H1 (cell line): ENCODE results near the gene PRRT1. TPM values are rescaled to one million over a fixed set of nuclear protein-coding genes. Genes with fewer than 3 reads are reported as not detected.

Experiments
- CTCF ChIA-PET: fragments of 300-600 bp; sonication (Branson Sonifier 250); formaldehyde crosslinking; loops from one replicate; lab custom pipeline; 2021; ENCODE audit not compliant: partially characterized antibody; lab: Charles Lee
- POLR2A ChIA-PET: fragments of 300-600 bp; sonication (Branson Sonifier 250); formaldehyde crosslinking; loops from one replicate; lab custom pipeline; 2021; ENCODE audit warnings: inconsistent platforms; ENCODE audit not compliant: partially characterized antibody; lab: Charles Lee
- DNase-seq, 2 experiments: peaks; one replicate each; pipeline versions ENCODE4 v3.0.0 to v3.0.0-alpha.2; 2010 to 2022; ENCODE audit warnings: low spot score in 2 of 2, low read depth in 1 of 2, mixed read lengths in 1 of 2
- FAIRE-seq: peaks from 2 replicates; lab custom pipeline; 2011; peaks lifted over from hg19 to GRCh38; lab: Jason Lieb, UNC
- H2AFZ ChIP-seq: 2 replicates; pipeline ENCODE4 v1.8.1; 2012; ENCODE audit warnings: low read length, inconsistent platforms
- H2AK5ac ChIP-seq: 2 replicates; pipeline ENCODE4 v1.6.1; 2013; ENCODE audit warnings: low read depth, low read length
- H2BK120ac ChIP-seq: replicated peaks from 2 replicates; pipeline ENCODE3; 2013; ENCODE audit warnings: low read depth, low read length, inconsistent platforms
- H2BK12ac ChIP-seq: 2 replicates; pipeline ENCODE4 v1.6.1; 2013; ENCODE audit warnings: low read depth, low read length
- H2BK15ac ChIP-seq: 2 replicates; pipeline ENCODE4 v1.6.1; 2013; ENCODE audit warnings: low read length
- H2BK20ac ChIP-seq: 2 replicates; pipeline ENCODE4 v1.6.1; 2013; ENCODE audit warnings: low read length
- H2BK5ac ChIP-seq: 2 replicates; pipeline ENCODE4 v1.6.1; 2013; ENCODE audit warnings: low read depth, low read length
- H3K14ac ChIP-seq: 2 replicates; pipeline ENCODE4 v1.6.1; 2013; ENCODE audit warnings: inconsistent platforms; ENCODE audit not compliant: insufficient read length
- H3K18ac ChIP-seq: 2 replicates; pipeline ENCODE4 v1.6.1; 2013; ENCODE audit warnings: low read length; ENCODE audit errors: extremely low read depth
- H3K23ac ChIP-seq: 2 replicates; pipeline ENCODE4 v1.6.1; 2013; ENCODE audit warnings: inconsistent platforms; ENCODE audit not compliant: insufficient read length
- H3K23me2 ChIP-seq: 2 replicates; pipeline ENCODE4 v1.6.1; 2013; ENCODE audit warnings: low read depth, low read length
- H3K27ac ChIP-seq: 2 replicates; pipeline ENCODE4 v1.6.1; 2011; ENCODE audit warnings: low read depth, low read length, inconsistent platforms
- H3K27me3 ChIP-seq, 4 experiments: replicated peaks in 1 of 4; 1 replicate in 1 of 4; 2 replicates in 3 of 4; pipeline versions ENCODE4 v1.6.1 to v1.8.1; 2011 to 2013; ENCODE audit warnings: low read length in 3 of 4, mild to moderate bottlenecking in 3 of 4, inconsistent platforms in 2 of 4, mixed read lengths in 2 of 4, moderate library complexity in 1 of 4; ENCODE audit not compliant: control insufficient read depth in 3 of 4, insufficient read depth in 3 of 4; ENCODE audit errors: extremely low read depth in 1 of 4
- H3K36me3 ChIP-seq, 4 experiments: 2 replicates each; pipeline versions ENCODE4 v1.6.1 to v1.8.1; 2011 to 2013; ENCODE audit warnings: mild to moderate bottlenecking in 4 of 4, low read length in 3 of 4, moderate library complexity in 2 of 4, control low read depth in 1 of 4, inconsistent platforms in 1 of 4; ENCODE audit not compliant: insufficient read depth in 4 of 4, control insufficient read depth in 2 of 4
- H3K4ac ChIP-seq: replicated peaks from 2 replicates; pipeline ENCODE3; 2013; ENCODE audit warnings: low read length, low read depth, mixed read lengths, inconsistent platforms; ENCODE audit not compliant: insufficient read length
- H3K4me1 ChIP-seq, 4 experiments: replicated peaks in 1 of 4; 1 replicate in 1 of 4; 2 replicates in 3 of 4; pipeline versions ENCODE4 v1.6.1 to v1.8.1; 2011 to 2013; ENCODE audit warnings: low read length in 3 of 4, inconsistent platforms in 2 of 4, mixed read lengths in 1 of 4; ENCODE audit not compliant: insufficient read depth in 4 of 4, control insufficient read depth in 3 of 4
- H3K4me2 ChIP-seq, 2 experiments: 2 replicates each; pipeline versions ENCODE4 v1.6.1 to v1.8.1; 2011 to 2013; ENCODE audit warnings: low read depth in 2 of 2, low read length in 2 of 2, control low read depth in 1 of 2, inconsistent platforms in 1 of 2, mild to moderate bottlenecking in 1 of 2; ENCODE audit not compliant: insufficient read depth in 1 of 2
- H3K4me3 ChIP-seq, 4 experiments: fragments of 200-600, 300-600 bp in 1 of 4; sonication (generic), shearing (Covaris generic), sonication (Bioruptor Twin) in 1 of 4; 2 replicates each; pipeline versions ENCODE4 v1.5.1 to v1.8.1; 2011 to 2016; ENCODE audit warnings: low read length in 4 of 4, low read depth in 3 of 4, control low read depth in 2 of 4, inconsistent platforms in 2 of 4, mild to moderate bottlenecking in 2 of 4, mixed read lengths in 1 of 4, moderate library complexity in 1 of 4; ENCODE audit not compliant: insufficient read depth in 2 of 4; ENCODE audit errors: extremely low read depth in 1 of 4
- H3K56ac ChIP-seq: replicated peaks from 2 replicates; pipeline ENCODE3; 2013; ENCODE audit warnings: low read depth, mild to moderate bottlenecking, mixed read lengths, low read length, inconsistent platforms; ENCODE audit not compliant: insufficient read length
- H3K79me1 ChIP-seq: 2 replicates; pipeline ENCODE4 v1.6.1; 2013; ENCODE audit warnings: low read depth, low read length, control low read depth
- H3K79me2 ChIP-seq, 2 experiments: 2 replicates each; pipeline versions ENCODE4 v1.6.1 to v1.8.1; 2012 to 2013; ENCODE audit warnings: low read length in 2 of 2, mild to moderate bottlenecking in 2 of 2, inconsistent platforms in 1 of 2; ENCODE audit not compliant: insufficient read depth in 2 of 2, control insufficient read depth in 1 of 2
- H3K9ac ChIP-seq, 4 experiments: replicated peaks in 1 of 4; 1 replicate in 1 of 4; 2 replicates in 3 of 4; pipeline versions ENCODE4 v1.6.1 to v1.8.1; 2011 to 2013; ENCODE audit warnings: low read depth in 3 of 4, low read length in 3 of 4, control low read depth in 2 of 4, mild to moderate bottlenecking in 2 of 4, moderate library complexity in 2 of 4, inconsistent platforms in 1 of 4; ENCODE audit errors: extremely low read depth in 1 of 4
- H3K9me3 ChIP-seq, 2 experiments: 2 replicates each; pipeline versions ENCODE4 v1.6.1 to v1.8.1; 2012 to 2013; ENCODE audit warnings: mild to moderate bottlenecking in 2 of 2, moderate library complexity in 2 of 2, control low read depth in 1 of 2, inconsistent platforms in 1 of 2, low read depth in 1 of 2, low read length in 1 of 2, mixed read lengths in 1 of 2; ENCODE audit not compliant: insufficient read depth in 2 of 2
- H4K20me1 ChIP-seq, 2 experiments: replicated peaks in 1 of 2; 2 replicates each; pipeline versions ENCODE3 to v1.8.1; 2011 to 2013; ENCODE audit warnings: inconsistent platforms in 2 of 2, low read length in 2 of 2, mild to moderate bottlenecking in 1 of 2; ENCODE audit not compliant: insufficient read depth in 2 of 2, control insufficient read depth in 1 of 2
- H4K5ac ChIP-seq: 2 replicates; pipeline ENCODE4 v1.6.1; 2013; ENCODE audit warnings: low read length, low read depth, mixed read lengths, inconsistent platforms; ENCODE audit not compliant: insufficient read length
- H4K8ac ChIP-seq: 2 replicates; pipeline ENCODE4 v1.8.0; 2013; ENCODE audit warnings: mild to moderate bottlenecking, moderate library complexity, low read length, inconsistent platforms; ENCODE audit not compliant: insufficient read depth; ENCODE audit errors: extremely low read depth
- H4K91ac ChIP-seq: replicated peaks from 2 replicates; pipeline ENCODE3; 2013; ENCODE audit warnings: low read length, mixed read lengths, inconsistent platforms; ENCODE audit not compliant: insufficient read length
- BACH1 ChIP-seq: IDR thresholded peaks from 2 replicates; pipeline ENCODE4 v1.6.1; 2012; ENCODE audit warnings: low read length, improper control_type of control experiment
- CEBPB ChIP-seq: IDR thresholded peaks from 2 replicates; pipeline ENCODE4 v1.6.1; 2012; ENCODE audit warnings: low read depth, low read length
- EGR1 ChIP-seq: IDR thresholded peaks from 2 replicates; pipeline ENCODE4 v1.6.1; 2011; ENCODE audit warnings: low read depth, low read length, borderline replicate concordance
- HDAC2 ChIP-seq, 2 experiments: fragments of 300-600 bp in 1 of 2; sonication (generic) in 1 of 2; IDR thresholded peaks; 2 replicates each; pipeline ENCODE4 v1.6.1; 2011 to 2012; ENCODE audit warnings: low read depth in 2 of 2, low read length in 2 of 2, mild to moderate bottlenecking in 2 of 2, moderate library complexity in 2 of 2, borderline replicate concordance in 1 of 2, inconsistent platforms in 1 of 2
- HDAC6 ChIP-seq: IDR thresholded peaks from one replicate; pipeline ENCODE4 v1.7.1; 2012; ENCODE audit warnings: low read depth, mild to moderate bottlenecking, inconsistent platforms, low read length, moderate library complexity
- POLR2AphosphoS5 ChIP-seq: IDR thresholded peaks from 2 replicates; pipeline ENCODE4 v1.6.1; 2011; ENCODE audit warnings: low read depth, low read length
- SAP30 ChIP-seq: fragments of 300-600 bp; sonication (generic); IDR thresholded peaks from 2 replicates; pipeline ENCODE4 v1.7.1; 2012; ENCODE audit warnings: low read length, moderate library complexity, mild to moderate bottlenecking, inconsistent platforms; ENCODE audit not compliant: insufficient read depth, insufficient replicate concordance
- SP4 ChIP-seq: IDR thresholded peaks from 2 replicates; pipeline ENCODE4 v1.6.1; 2012; ENCODE audit warnings: low read length, inconsistent platforms
- TAF7 ChIP-seq: optimal IDR thresholded peaks from 2 replicates; pipeline ENCODE3; 2011; ENCODE audit warnings: low read depth, mild to moderate bottlenecking, inconsistent platforms, low read length, moderate library complexity, borderline replicate concordance
- WGBS, 2 experiments: shearing (Covaris generic) in 1 of 2; methylation state at CpG; one replicate each; pipeline versions ENCODE4 v1.1.6 to v1.1.7; 2013 to 2015; ENCODE audit warnings: low lambda C conversion rate in 2 of 2, mixed read lengths in 2 of 2, inconsistent platforms in 1 of 2, low coverage in 1 of 2, missing lambda C conversion rate in 1 of 2; ENCODE audit not compliant: insufficient replicate concordance in 2 of 2, insufficient coverage in 1 of 2, insufficient read length in 1 of 2; ENCODE audit errors: extremely low coverage in 1 of 2, missing lambda C conversion rate in 1 of 2; 5-methylcytosine and 5-hydroxymethylcytosine counted together
- polyA plus RNA-seq, 7 experiments: library from polyadenylated mRNA; depleted of rRNA in 3 of 7; stranded (reverse) in 5 of 7; unstranded in 2 of 7; fragments of >200 nt in 5 of 7; fragments of 200-250 nt in 2 of 7; gene quantifications; 1 replicate in 5 of 7; 2 replicates in 1 of 7; 4 replicates in 1 of 7; pipeline versions ENCODE4 v1.2.1 to v1.2.3, GENCODE V29; 2011 to 2013; ENCODE audit warnings: missing spikeins in 2 of 7, mixed read lengths in 2 of 7
- total RNA-seq: library from RNA; stranded (reverse); fragmentation: NEBNext Ultra II Directional; extraction: Animal tissue kit (Norgen Biotek cat#: 25700); gene quantifications from 2 replicates; pipeline ENCODE4 v1.2.1, GENCODE V29; 2021
- TF ChIP-seq, protein P1 (sequence below): IDR thresholded peaks from 2 replicates; pipeline ENCODE4 v1.6.1; 2011; ENCODE audit warnings: low read depth, mild to moderate bottlenecking, low read length; ENCODE audit not compliant: insufficient read depth
- TF ChIP-seq, protein P2 (sequence below): IDR thresholded peaks from 2 replicates; pipeline ENCODE4 v1.6.1; 2012; ENCODE audit warnings: low read length, inconsistent platforms

Gene PRRT1
- total and polyA plus RNA-seq, 2 of the 8 experiments (the other 6 are each of a cell fraction or from before 2014, with no cell fraction given): 0.71 to 2.8 TPM

DNA sequence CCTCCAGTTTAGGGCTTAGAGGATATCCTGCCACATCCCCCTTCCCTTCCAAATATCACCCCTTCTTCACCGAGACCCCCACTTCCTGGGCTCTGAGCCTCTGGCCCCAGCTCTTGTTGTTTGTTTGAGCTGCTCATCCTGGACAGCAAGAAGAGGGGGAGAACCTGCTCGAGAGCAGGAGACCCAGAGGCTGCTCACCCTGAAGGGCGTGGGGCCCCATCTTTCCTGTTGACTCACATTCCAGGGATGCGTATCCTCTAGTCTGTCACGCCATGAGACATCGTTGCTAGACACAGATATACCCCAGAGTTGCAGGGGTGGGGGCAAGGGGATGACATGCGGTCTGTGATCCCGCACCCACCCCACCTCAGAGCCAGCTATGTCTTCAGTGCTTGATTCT lies 36.9 kb downstream of the PRRT1 start:
- Histone ChIP-seq H3K23ac (no peak overlapping the region), H2BK5ac (no peak overlapping the region), H4K8ac (no peak overlapping the region), H3K9ac (no peak overlapping the region; a peak in 1 of 7 replicates), H2BK120ac (no peak overlapping the region), H3K4me2 (no peak overlapping the region), H3K79me1 (no peaks in the 10 kb centered on the region), H3K79me2 (no peaks in the 10 kb centered on the region), H3K23me2 (no peaks in the 10 kb centered on the region), H3K18ac (no peak overlapping the region), H3K56ac (no peak overlapping the region), H4K20me1 (peaks cover 5 to 7% of the 10 kb centered on the region in 2 experiments), H2BK12ac (peak overlapping the region; percentile 60; the same call in 1 of the 2 replicates), H3K4me1 (peaks cover 0 to 5% (median 2%) of the 10 kb centered on the region in 4 experiments; a peak in 5 of 7 replicates), H4K91ac (no peak overlapping the region), H2AK5ac (0 out of 2 replicates have a peak overlapping the region, but pooled peaks have one; percentile 19), H2BK15ac (no peak overlapping the region), H3K27ac (no peak overlapping the region; the same call in 1 of the 2 replicates), H3K27me3 (peaks cover 0 to 4% (median 0%) of the 10 kb centered on the region in 4 experiments; a peak in 2 of 7 replicates), H3K4ac (no peak overlapping the region), H3K14ac (no peak overlapping the region), H3K9me3 (no peaks in the 10 kb centered on the region), H2AFZ (no peak overlapping the region), H4K5ac (no peak overlapping the region), H3K36me3 (peaks cover 6 to 23% (median 10%) of the 10 kb centered on the region in 4 experiments; a peak in 6 of 8 replicates), H3K4me3 (no peak overlapping the region), H2BK20ac (no peak overlapping the region)
- ChIA-PET CTCF (interaction anchor here (0.7 to 2.4 kb wide), 11 partner anchors 9 to 323 kb away, joined by 3 to 9 read pairs (median 5); no protein-coding TSS in a partner anchor), POLR2A (interaction anchor here (1.2 to 1.6 kb wide), 2 partner anchors 62 to 156 kb away, joined by 3 to 4 read pairs; partner anchors contain the start of genes NELFE and SKIC2)
- WGBS, 2 experiments: 92% methylated on average over 8 of the region's 8 CpGs; no CpG with 5 or more reads in 1 of the 2 experiments
- DNase-seq (no peak), FAIRE-seq (no peak)
- TF ChIP-seq SP4: no peak
- no peak for TF ChIP-seq BACH1
- TF ChIP-seq CEBPB: no peak
- no peak for TF ChIP-seq TAF7
- no peak for TF ChIP-seq HDAC2 (IDR thresholded peaks at IDR 0.05; ENCODE audit: borderline replicate concordance in 1 of 2, low read depth in 2 of 2, low read length in 2 of 2)
- TF ChIP-seq EGR1: no peak
- no peak for TF ChIP-seq SAP30
- TF ChIP-seq HDAC6: no peak
- no peak for TF ChIP-seq POLR2AphosphoS5
- TF ChIP-seq, protein P1, sequence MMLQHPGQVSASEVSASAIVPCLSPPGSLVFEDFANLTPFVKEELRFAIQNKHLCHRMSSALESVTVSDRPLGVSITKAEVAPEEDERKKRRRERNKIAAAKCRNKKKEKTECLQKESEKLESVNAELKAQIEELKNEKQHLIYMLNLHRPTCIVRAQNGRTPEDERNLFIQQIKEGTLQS: no peak
- TF ChIP-seq, protein P2, sequence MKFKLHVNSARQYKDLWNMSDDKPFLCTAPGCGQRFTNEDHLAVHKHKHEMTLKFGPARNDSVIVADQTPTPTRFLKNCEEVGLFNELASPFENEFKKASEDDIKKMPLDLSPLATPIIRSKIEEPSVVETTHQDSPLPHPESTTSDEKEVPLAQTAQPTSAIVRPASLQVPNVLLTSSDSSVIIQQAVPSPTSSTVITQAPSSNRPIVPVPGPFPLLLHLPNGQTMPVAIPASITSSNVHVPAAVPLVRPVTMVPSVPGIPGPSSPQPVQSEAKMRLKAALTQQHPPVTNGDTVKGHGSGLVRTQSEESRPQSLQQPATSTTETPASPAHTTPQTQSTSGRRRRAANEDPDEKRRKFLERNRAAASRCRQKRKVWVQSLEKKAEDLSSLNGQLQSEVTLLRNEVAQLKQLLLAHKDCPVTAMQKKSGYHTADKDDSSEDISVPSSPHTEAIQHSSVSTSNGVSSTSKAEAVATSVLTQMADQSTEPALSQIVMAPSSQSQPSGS: no peak
